H9 (cell line): ENCODE data around the gene TTC23L. TPM values are rescaled to one million over a fixed set of nuclear protein-coding genes. Genes with fewer than 3 reads are reported as not detected.

ENCODE experiments used
- DNase-seq: peaks from one replicate; pipeline ENCODE4 v3.0.0-alpha.2; 2017
- H2AFZ ChIP-seq: one replicate; pipeline ENCODE4 v1.6.1; 2013; ENCODE audit warnings: mild to moderate bottlenecking, low read length, control low read depth, moderate library complexity
- H2AK5ac ChIP-seq: 2 replicates; pipeline ENCODE4 v1.6.1; 2013; ENCODE audit warnings: low read length, control low read depth, mixed read lengths; ENCODE audit not compliant: insufficient read length
- H2BK120ac ChIP-seq: one replicate; pipeline ENCODE4 v1.6.1; 2013; ENCODE audit warnings: low read depth, mild to moderate bottlenecking, low read length, control low read depth, inconsistent platforms; ENCODE audit not compliant: poor library complexity, severe bottlenecking
- H2BK12ac ChIP-seq: 2 replicates; pipeline ENCODE4 v1.6.1; 2013; ENCODE audit warnings: low read length, control low read depth, mixed read lengths, low read depth; ENCODE audit not compliant: insufficient read length
- H2BK15ac ChIP-seq: 2 replicates; pipeline ENCODE4 v1.6.1; 2013; ENCODE audit warnings: low read depth, low read length, control low read depth
- H2BK20ac ChIP-seq: one replicate; pipeline ENCODE4 v1.6.1; 2013; ENCODE audit warnings: low read depth, mild to moderate bottlenecking, low read length, control low read depth, inconsistent platforms; ENCODE audit not compliant: poor library complexity, severe bottlenecking
- H2BK5ac ChIP-seq: 2 replicates; pipeline ENCODE4 v1.6.1; 2013; ENCODE audit warnings: low read length, control low read depth, mixed read lengths; ENCODE audit not compliant: insufficient read length
- H3K14ac ChIP-seq: 2 replicates; pipeline ENCODE4 v1.6.1; 2013; ENCODE audit warnings: low read length, control low read depth; ENCODE audit not compliant: insufficient read depth
- H3K18ac ChIP-seq: 2 replicates; pipeline ENCODE4 v1.6.1; 2013; ENCODE audit warnings: low read depth, mild to moderate bottlenecking, mixed read lengths, low read length, control low read depth; ENCODE audit not compliant: insufficient read length
- H3K23ac ChIP-seq: 2 replicates; pipeline ENCODE4 v1.6.1; 2013; ENCODE audit warnings: low read length, control low read depth, mixed read lengths, low read depth; ENCODE audit not compliant: insufficient read length
- H3K23me2 ChIP-seq: 2 replicates; pipeline ENCODE4 v1.6.1; 2013; ENCODE audit warnings: low read depth, mild to moderate bottlenecking, mixed read lengths, low read length, control low read depth; ENCODE audit not compliant: insufficient read length, poor library complexity, severe bottlenecking
- H3K27ac ChIP-seq: 2 replicates; pipeline ENCODE4 v1.5.1; 2013; ENCODE audit warnings: low read length, control low read depth, mixed read lengths, low read depth; ENCODE audit not compliant: insufficient read length
- H3K27me3 ChIP-seq: 2 replicates; pipeline ENCODE4 v1.6.1; 2013; ENCODE audit warnings: low read length, control low read depth, inconsistent platforms; ENCODE audit not compliant: insufficient read depth
- H3K4ac ChIP-seq: 2 replicates; pipeline ENCODE4 v1.6.1; 2013; ENCODE audit warnings: low read depth, mild to moderate bottlenecking, control low read depth, inconsistent platforms, low read length, moderate library complexity
- H3K4me1 ChIP-seq: 2 replicates; pipeline ENCODE4 v1.6.1; 2013; ENCODE audit warnings: low read length, control low read depth, inconsistent platforms; ENCODE audit not compliant: insufficient read depth
- H3K4me2 ChIP-seq: 2 replicates; pipeline ENCODE4 v1.6.1; 2013; ENCODE audit warnings: low read length, control low read depth, mixed read lengths; ENCODE audit not compliant: insufficient read length, insufficient read depth
- H3K56ac ChIP-seq: 2 replicates; pipeline ENCODE4 v1.6.1; 2013; ENCODE audit warnings: low read depth, mild to moderate bottlenecking, mixed read lengths, low read length, control low read depth; ENCODE audit not compliant: insufficient read length
- H3K79me1 ChIP-seq: 2 replicates; pipeline ENCODE4 v1.6.1; 2013; ENCODE audit warnings: low read depth, mild to moderate bottlenecking, moderate library complexity, low read length, control low read depth, inconsistent platforms; ENCODE audit not compliant: insufficient read depth, poor library complexity, severe bottlenecking
- H3K79me2 ChIP-seq: 2 replicates; pipeline ENCODE4 v1.6.1; 2013; ENCODE audit warnings: low read length, control low read depth, inconsistent platforms; ENCODE audit not compliant: insufficient read depth
- H3K9ac ChIP-seq: 2 replicates; pipeline ENCODE4 v1.6.1; 2013; ENCODE audit warnings: low read length, control low read depth, mixed read lengths; ENCODE audit not compliant: insufficient read length; ENCODE audit errors: extremely low read depth
- H3K9me3 ChIP-seq: one replicate; pipeline ENCODE4 v1.6.1; 2013; ENCODE audit warnings: low read depth, low read length, inconsistent platforms; ENCODE audit not compliant: control insufficient read depth
- H3T11ph ChIP-seq: one replicate; pipeline ENCODE4 v1.6.1; 2013; ENCODE audit warnings: mild to moderate bottlenecking, low read length, control low read depth, inconsistent platforms
- H4K20me1 ChIP-seq: one replicate; pipeline ENCODE4 v1.6.1; 2013; ENCODE audit not compliant: control insufficient read depth, insufficient read length, insufficient read depth
- H4K5ac ChIP-seq: 2 replicates; pipeline ENCODE4 v1.6.1; 2013; ENCODE audit warnings: low read depth, mild to moderate bottlenecking, mixed read lengths, low read length, control low read depth; ENCODE audit not compliant: insufficient read length
- H4K8ac ChIP-seq: replicated peaks from 2 replicates; pipeline ENCODE4 v1.6.1; 2013; ENCODE audit warnings: low read length, control low read depth, mixed read lengths, low read depth; ENCODE audit not compliant: insufficient read length
- H4K91ac ChIP-seq: 2 replicates; pipeline ENCODE4 v1.6.1; 2013; ENCODE audit warnings: low read depth, mild to moderate bottlenecking, moderate library complexity, mixed read lengths, low read length, control low read depth; ENCODE audit not compliant: insufficient read length
- H3K27ac Mint-ChIP-seq, 3 experiments: 2 replicates in 2 of 3; 3 replicates in 1 of 3; pipeline ENCODE4 v1.8.0; 2020 to 2021; ENCODE audit warnings: mixed read lengths in 3 of 3, mild to moderate bottlenecking in 1 of 3, moderate library complexity in 1 of 3
- H3K27me3 Mint-ChIP-seq: 2 replicates; pipeline ENCODE4 v1.8.0; 2021; ENCODE audit warnings: low read depth, mild to moderate bottlenecking, moderate library complexity, mixed read lengths
- H3K36me3 Mint-ChIP-seq, 3 experiments: 2 replicates in 2 of 3; 3 replicates in 1 of 3; pipeline ENCODE4 v1.8.0; 2020 to 2021; ENCODE audit warnings: low read depth in 3 of 3, mixed read lengths in 3 of 3; ENCODE audit not compliant: insufficient read depth in 1 of 3
- H3K4me1 Mint-ChIP-seq, 2 experiments: 2 replicates each; pipeline ENCODE4 v1.8.0; 2020; ENCODE audit warnings: mixed read lengths in 2 of 2
- H3K4me3 Mint-ChIP-seq, 2 experiments: 2 replicates in 1 of 2; 3 replicates in 1 of 2; pipeline ENCODE4 v1.8.0; 2020 to 2021; ENCODE audit warnings: mild to moderate bottlenecking in 2 of 2, mixed read lengths in 2 of 2, moderate library complexity in 1 of 2
- H3K9me3 Mint-ChIP-seq, 2 experiments: 2 replicates in 1 of 2; 3 replicates in 1 of 2; pipeline ENCODE4 v1.8.0; 2020; ENCODE audit warnings: mild to moderate bottlenecking in 2 of 2, mixed read lengths in 2 of 2, moderate library complexity in 1 of 2
- CTCF ChIP-seq: fragments of 200-600 bp; sonication (generic); conservative IDR thresholded peaks from 3 replicates; pipeline ENCODE4 v1.8.0; 2021; ENCODE audit warnings: antibody characterized with exemption, mild to moderate bottlenecking
- total RNA-seq: library from RNA; stranded (reverse); gene quantifications from 2 replicates; pipeline ENCODE4 v1.2.1, GENCODE V29; 2021

Gene TTC23L
- total RNA-seq, 1 experiment from 2014 or later, result 0.96 TPM

DNA sequence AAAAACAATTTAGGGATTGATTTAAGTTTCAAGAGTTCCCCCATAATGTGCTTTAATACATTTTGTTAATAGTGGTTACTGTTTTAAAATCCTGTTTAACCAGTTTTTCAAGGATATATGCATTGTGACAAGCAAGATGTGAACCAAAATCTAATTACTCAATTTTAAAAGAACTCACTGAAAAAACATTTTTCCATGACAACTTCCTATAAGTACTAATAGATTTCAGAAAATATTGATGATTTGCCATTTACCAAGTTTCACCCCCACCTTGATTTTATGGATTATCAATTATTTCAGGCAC lies 85.5 kb downstream of the TTC23L start:
- no peaks in the 10 kb centered on the region for H4K20me1 ChIP-seq
- no peaks in the 10 kb centered on the region for H3K27me3 ChIP-seq
- no peak overlapping the region for H2BK15ac ChIP-seq
- no peaks in the 10 kb centered on the region for H3K79me1 ChIP-seq
- Mint-ChIP-seq H3K4me1 (peaks cover 5 to 7% of the 10 kb centered on the region in 2 experiments; a peak in 3 of 4 replicates), H3K27me3 (no peaks in the 10 kb centered on the region), H3K36me3 (peaks cover 34 to 74% (median 69%) of the 10 kb centered on the region in 3 experiments), H3K9me3 (no peaks in the 10 kb centered on the region; a peak in 1 of 5 replicates), H3K4me3 (no peak overlapping the region), H3K27ac (no peak overlapping the region; a peak in 1 of 7 replicates)
- H3K23me2 ChIP-seq, result no peaks in the 10 kb centered on the region
- no peak overlapping the region for H3K14ac ChIP-seq
- H2AK5ac ChIP-seq, result no peak overlapping the region
- no peak overlapping the region for H2BK12ac ChIP-seq
- no peak overlapping the region for H3K18ac ChIP-seq
- H3K4me2 ChIP-seq, result no peak overlapping the region
- H4K91ac ChIP-seq, result no peak overlapping the region
- H3T11ph ChIP-seq, result no peak overlapping the region
- no peaks in the 10 kb centered on the region for H3K79me2 ChIP-seq
- no peak overlapping the region for H2BK5ac ChIP-seq
- H4K8ac ChIP-seq, result no peak overlapping the region
- TF ChIP-seq CTCF, result no peak
- H2BK120ac ChIP-seq, result no peak overlapping the region
- H2AFZ ChIP-seq, result no peak overlapping the region
- no peak overlapping the region for H3K9ac ChIP-seq
- no peak overlapping the region for H2BK20ac ChIP-seq
- no peak overlapping the region for H3K56ac ChIP-seq
- H3K27ac ChIP-seq, result no peak overlapping the region
- no peak for DNase-seq
- no peak overlapping the region for H3K23ac ChIP-seq
- H3K4ac ChIP-seq, result no peak overlapping the region
- no peaks in the 10 kb centered on the region for H3K9me3 ChIP-seq
- no peaks in the 10 kb centered on the region for H3K4me1 ChIP-seq
- no peak overlapping the region for H4K5ac ChIP-seq
